ENCODE data around the gene LONRF2.

GRCh38 chr2:100358554-100358953 lies 36.3 kb upstream of the LONRF2 start:
- no peak for TF ChIP-seq CTCF (conservative IDR thresholded peaks at IDR 0.05; ENCODE audit: low read length)
- TF ChIP-seq EZH2phosphoT487 (IDR thresholded peaks at IDR 0.05; ENCODE audit: borderline replicate concordance): no peak
